ENCODE results near the gene SSR3. TPM values are rescaled to one million over a fixed set of nuclear protein-coding genes. Genes with fewer than 3 reads are reported as not detected.

SSR3 gene
- total and polyA plus RNA-seq, 2 donors (not counting 3 experiments of a cell fraction or from before 2014, with no cell fraction given): 155 to 355 TPM

DNA sequence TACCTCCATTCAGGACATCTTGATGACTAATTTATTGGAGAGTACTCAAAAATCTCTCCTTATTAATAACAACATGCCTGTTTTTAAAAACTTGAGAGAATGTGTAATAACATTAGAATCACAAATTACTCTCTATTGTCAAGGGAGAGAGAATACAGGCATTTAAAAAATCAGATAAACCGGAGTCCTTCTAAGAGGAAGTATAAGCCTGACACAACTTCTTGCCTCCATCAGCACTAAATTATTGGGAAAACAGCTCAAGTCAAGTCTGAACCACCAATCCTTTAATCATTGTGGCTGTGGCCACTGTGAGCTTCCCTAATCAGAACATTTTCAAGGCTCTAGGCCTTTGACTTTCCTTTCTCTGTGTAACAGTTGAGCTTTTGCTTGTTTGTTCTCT, 38.0 kb downstream of the SSR3 start:
- Histone ChIP-seq H3K4me3 (replicated peaks in 1 of 3; ENCODE audit: insufficient read depth in 1 of 3, low read depth in 1 of 3, low read length in 3 of 3) (no peak overlapping the region), H3K4me1 (ENCODE audit: control insufficient read depth, extremely low read depth, insufficient read depth, low read length) (peaks cover 3% of the 10 kb centered on the region), H3K4me2 (ENCODE audit: insufficient read depth, low read length) (no peak overlapping the region), H3K36me3 (ENCODE audit: control insufficient read depth in 2 of 2, extremely low read depth in 1 of 2, insufficient read depth in 2 of 2, low read length in 2 of 2) (no peaks in the 10 kb centered on the region), H3K79me2 (ENCODE audit: control insufficient read depth, insufficient read depth, low read length) (no peaks in the 10 kb centered on the region), H3K9me3 (replicated peaks; ENCODE audit: control insufficient read depth, insufficient read depth, low read length) (no peaks in the 10 kb centered on the region), H3K9ac (replicated peaks; ENCODE audit: extremely low read depth, insufficient read depth, low read length) (no peak overlapping the region), H3K27me3 (ENCODE audit: control insufficient read depth in 2 of 2, insufficient read depth in 2 of 2, low read length in 2 of 2) (peaks cover 3 to 10% of the 10 kb centered on the region in 2 experiments), H4K20me1 (replicated peaks; ENCODE audit: control insufficient read depth, extremely low read depth, insufficient read depth, low read length) (no peaks in the 10 kb centered on the region), H2AFZ (ENCODE audit: low read depth, low read length) (no peak overlapping the region), H3K9me1 (replicated peaks; ENCODE audit: control insufficient read depth, extremely low read depth, insufficient read depth, low read length) (no peaks in the 10 kb centered on the region), H3K27ac (ENCODE audit: insufficient read depth, low read depth, low read length) (no peak overlapping the region)
- CTCF ChIA-PET: interaction anchor here (1.0 to 2.3 kb wide), 9 partner anchors 8 to 473 kb away, joined by 3 to 7 read pairs (median 4); no protein-coding TSS in a partner anchor
- DNase-seq (ENCODE audit: low read depth, low spot score) (no peak), FAIRE-seq (no peak)
- TF ChIP-seq GATA2 (IDR thresholded peaks at IDR 0.05; ENCODE audit: insufficient read depth, insufficient read length, low read depth, low read length) (no peak), EZH2 (IDR thresholded peaks at IDR 0.05; ENCODE audit: borderline replicate concordance, low read depth, low read length, severe bottlenecking) (no peak), MYC (IDR thresholded peaks at IDR 0.05; ENCODE audit: low read depth, low read length) (no peak), JUN (IDR thresholded peaks at IDR 0.05; ENCODE audit: borderline replicate concordance, insufficient read depth, insufficient read length, low read depth) (no peak), POLR2AphosphoS5 (IDR thresholded peaks at IDR 0.05; ENCODE audit: insufficient read depth, low read depth, low read length) (no peak), FOS (IDR thresholded peaks at IDR 0.05; ENCODE audit: borderline replicate concordance, insufficient read depth, low read length) (no peak), POLR2A (IDR thresholded peaks at IDR 0.05; ENCODE audit: low read depth, low read length) (no peak)
- TF ChIP-seq, protein P1, sequence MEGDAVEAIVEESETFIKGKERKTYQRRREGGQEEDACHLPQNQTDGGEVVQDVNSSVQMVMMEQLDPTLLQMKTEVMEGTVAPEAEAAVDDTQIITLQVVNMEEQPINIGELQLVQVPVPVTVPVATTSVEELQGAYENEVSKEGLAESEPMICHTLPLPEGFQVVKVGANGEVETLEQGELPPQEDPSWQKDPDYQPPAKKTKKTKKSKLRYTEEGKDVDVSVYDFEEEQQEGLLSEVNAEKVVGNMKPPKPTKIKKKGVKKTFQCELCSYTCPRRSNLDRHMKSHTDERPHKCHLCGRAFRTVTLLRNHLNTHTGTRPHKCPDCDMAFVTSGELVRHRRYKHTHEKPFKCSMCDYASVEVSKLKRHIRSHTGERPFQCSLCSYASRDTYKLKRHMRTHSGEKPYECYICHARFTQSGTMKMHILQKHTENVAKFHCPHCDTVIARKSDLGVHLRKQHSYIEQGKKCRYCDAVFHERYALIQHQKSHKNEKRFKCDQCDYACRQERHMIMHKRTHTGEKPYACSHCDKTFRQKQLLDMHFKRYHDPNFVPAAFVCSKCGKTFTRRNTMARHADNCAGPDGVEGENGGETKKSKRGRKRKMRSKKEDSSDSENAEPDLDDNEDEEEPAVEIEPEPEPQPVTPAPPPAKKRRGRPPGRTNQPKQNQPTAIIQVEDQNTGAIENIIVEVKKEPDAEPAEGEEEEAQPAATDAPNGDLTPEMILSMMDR (IDR thresholded peaks at IDR 0.05; ENCODE audit: extremely low read depth in 1 of 2, insufficient read depth in 1 of 2, low read depth in 1 of 2, low read length in 2 of 2): no peak
- TF ChIP-seq, protein P2, sequence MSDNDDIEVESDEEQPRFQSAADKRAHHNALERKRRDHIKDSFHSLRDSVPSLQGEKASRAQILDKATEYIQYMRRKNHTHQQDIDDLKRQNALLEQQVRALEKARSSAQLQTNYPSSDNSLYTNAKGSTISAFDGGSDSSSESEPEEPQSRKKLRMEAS (IDR thresholded peaks at IDR 0.05; ENCODE audit: insufficient read depth, insufficient read length): no peak
- intact Hi-C loops (cut with micrococcal nuclease) (no loop called here), dilution Hi-C loops (cut with MboI; ENCODE audit: extremely low pct_ligation_motif_present, low sequenced_read_pairs) (loop anchor here (25.0 kb wide), 1 partner anchor 355 kb away; no protein-coding TSS in a partner anchor)
- no TSS peak for BruUV-seq (replicated peaks)
- POLR2A ChIA-PET: no interaction called here
